Thoracic aorta (tissue), 2 donors: Measurements from ENCODE around the gene L1TD1. TPM values are rescaled to one million over a fixed set of nuclear protein-coding genes. Genes with fewer than 3 reads are reported as not detected.

Experiments used
- ATAC-seq: fragments of 150-250 bp; one replicate; pipeline ENCODE4 v1.8.0; 2017; ENCODE audit warnings: low read depth; ENCODE audit not compliant: insufficient number of reproducible peaks, low FRiP score
- DNase-seq: peaks from one replicate; pipeline ENCODE4 v3.0.0-alpha.2; 2020; ENCODE audit warnings: low spot score
- H3K27ac ChIP-seq, 2 donors: fragments of 200-600 bp; sonication (generic); 1 replicate in 1 of 2; 2 replicates in 1 of 2; pipeline ENCODE4 v1.5.1; 2016; ENCODE audit warnings: mild to moderate bottlenecking in 2 of 2, moderate library complexity in 2 of 2
- H3K27me3 ChIP-seq: fragments of 200-600 bp; sonication (generic); replicated peaks from 2 replicates; pipeline ENCODE4 v1.6.0; 2016; ENCODE audit warnings: mild to moderate bottlenecking; ENCODE audit not compliant: insufficient read depth
- H3K36me3 ChIP-seq: fragments of 200-600 bp; sonication (generic); one replicate; pipeline ENCODE4 v1.5.1; 2016
- H3K4me1 ChIP-seq, 2 donors: fragments of 200-600 bp; sonication (generic); 1 replicate in 1 of 2; 2 replicates in 1 of 2; pipeline versions ENCODE4 v1.5.1 to v1.6.0; 2016; ENCODE audit warnings: low read depth in 2 of 2, mild to moderate bottlenecking in 1 of 2; ENCODE audit not compliant: control insufficient read depth in 1 of 2
- H3K4me3 ChIP-seq: fragments of 200-600 bp; sonication (generic); 2 replicates; pipeline ENCODE4 v1.5.1; 2016; ENCODE audit warnings: mild to moderate bottlenecking
- H3K9me3 ChIP-seq: fragments of 200-600 bp; sonication (generic); 2 replicates; pipeline ENCODE4 v1.5.1; 2016
- total RNA-seq, 2 donors: library from RNA; depleted of rRNA; stranded (reverse); fragments of >200 nt; gene quantifications; one replicate each; pipeline versions ENCODE4 v1.1.0 to v1.2.3, GENCODE V29; 2016
- TF ChIP-seq, protein P1 (sequence below): fragments of 200-600 bp; sonication (generic); IDR thresholded peaks from one replicate; pipeline ENCODE4 v1.5.1; 2019; ENCODE audit warnings: antibody characterized with exemption

Gene L1TD1
- total RNA-seq, 2 donors from 2014 or later = 0.63 TPM; not detected in 1

DNA sequence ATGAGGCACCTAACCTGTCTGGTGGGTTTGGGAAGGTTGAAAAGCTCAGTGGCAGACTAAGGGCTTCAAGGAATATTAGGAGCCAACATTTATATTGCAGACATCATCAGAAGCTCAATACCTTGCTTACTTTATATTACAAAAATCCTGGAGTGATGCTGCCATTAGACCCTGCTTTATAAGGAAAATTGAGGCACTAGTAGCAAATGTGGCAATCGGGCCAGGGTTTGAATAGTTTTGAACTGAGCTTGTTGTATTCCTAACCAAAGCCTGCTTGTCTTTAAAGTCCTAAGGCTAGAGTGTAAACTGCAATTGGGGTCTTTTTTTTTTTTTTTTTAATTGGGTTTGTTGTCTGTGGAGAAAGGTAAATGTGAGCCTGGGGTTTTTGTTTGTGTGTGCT is 14.3 kb downstream of the L1TD1 start:
- DNase-seq (no peak), ATAC-seq (no peak)
- Histone ChIP-seq H3K27ac (no peak overlapping the region), H3K36me3 (no peaks in the 10 kb centered on the region), H3K27me3 (no peaks in the 10 kb centered on the region), H3K9me3 (peaks cover 5% of the 10 kb centered on the region), H3K4me1 (no peaks in the 10 kb centered on the region), H3K4me3 (no peak overlapping the region)
- TF ChIP-seq, protein P1, sequence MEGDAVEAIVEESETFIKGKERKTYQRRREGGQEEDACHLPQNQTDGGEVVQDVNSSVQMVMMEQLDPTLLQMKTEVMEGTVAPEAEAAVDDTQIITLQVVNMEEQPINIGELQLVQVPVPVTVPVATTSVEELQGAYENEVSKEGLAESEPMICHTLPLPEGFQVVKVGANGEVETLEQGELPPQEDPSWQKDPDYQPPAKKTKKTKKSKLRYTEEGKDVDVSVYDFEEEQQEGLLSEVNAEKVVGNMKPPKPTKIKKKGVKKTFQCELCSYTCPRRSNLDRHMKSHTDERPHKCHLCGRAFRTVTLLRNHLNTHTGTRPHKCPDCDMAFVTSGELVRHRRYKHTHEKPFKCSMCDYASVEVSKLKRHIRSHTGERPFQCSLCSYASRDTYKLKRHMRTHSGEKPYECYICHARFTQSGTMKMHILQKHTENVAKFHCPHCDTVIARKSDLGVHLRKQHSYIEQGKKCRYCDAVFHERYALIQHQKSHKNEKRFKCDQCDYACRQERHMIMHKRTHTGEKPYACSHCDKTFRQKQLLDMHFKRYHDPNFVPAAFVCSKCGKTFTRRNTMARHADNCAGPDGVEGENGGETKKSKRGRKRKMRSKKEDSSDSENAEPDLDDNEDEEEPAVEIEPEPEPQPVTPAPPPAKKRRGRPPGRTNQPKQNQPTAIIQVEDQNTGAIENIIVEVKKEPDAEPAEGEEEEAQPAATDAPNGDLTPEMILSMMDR = no peak

DNA sequence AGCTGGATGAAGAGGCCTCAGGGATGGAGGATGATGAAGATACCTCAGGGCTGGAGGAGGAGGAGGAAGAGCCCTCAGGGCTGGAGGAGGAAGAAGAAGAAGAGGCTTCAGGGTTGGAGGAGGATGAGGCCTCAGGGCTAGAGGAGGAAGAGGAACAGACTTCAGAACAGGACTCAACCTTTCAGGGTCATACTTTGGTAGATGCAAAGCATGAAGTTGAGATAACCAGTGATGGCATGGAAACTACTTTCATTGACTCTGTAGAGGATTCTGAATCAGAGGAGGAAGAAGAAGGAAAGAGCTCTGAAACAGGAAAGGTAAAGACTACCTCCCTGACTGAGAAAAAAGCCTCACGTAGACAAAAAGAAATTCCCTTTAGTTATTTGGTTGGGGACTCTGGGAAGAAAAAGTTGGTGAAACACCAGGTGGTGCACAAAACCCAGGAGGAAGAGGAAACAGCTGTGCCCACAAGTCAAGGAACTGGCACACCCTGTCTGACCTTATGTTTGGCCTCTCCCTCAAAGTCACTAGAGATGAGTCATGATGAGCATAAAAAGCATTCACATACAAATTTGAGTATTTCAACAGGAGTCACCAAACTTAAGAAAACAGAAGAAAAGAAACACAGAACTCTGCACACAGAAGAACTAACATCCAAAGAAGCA is 15.4 kb downstream of the L1TD1 start:
- H3K27ac ChIP-seq = no peak overlapping the region
- TF ChIP-seq, protein P1 = no peak
- no peaks in the 10 kb centered on the region for H3K4me1 ChIP-seq
- DNase-seq (no peak), ATAC-seq (no peak)
- H3K36me3 ChIP-seq = no peaks in the 10 kb centered on the region
- no peak overlapping the region for H3K4me3 ChIP-seq
- no peaks in the 10 kb centered on the region for H3K27me3 ChIP-seq
- H3K9me3 ChIP-seq = peaks cover 5% of the 10 kb centered on the region

DNA sequence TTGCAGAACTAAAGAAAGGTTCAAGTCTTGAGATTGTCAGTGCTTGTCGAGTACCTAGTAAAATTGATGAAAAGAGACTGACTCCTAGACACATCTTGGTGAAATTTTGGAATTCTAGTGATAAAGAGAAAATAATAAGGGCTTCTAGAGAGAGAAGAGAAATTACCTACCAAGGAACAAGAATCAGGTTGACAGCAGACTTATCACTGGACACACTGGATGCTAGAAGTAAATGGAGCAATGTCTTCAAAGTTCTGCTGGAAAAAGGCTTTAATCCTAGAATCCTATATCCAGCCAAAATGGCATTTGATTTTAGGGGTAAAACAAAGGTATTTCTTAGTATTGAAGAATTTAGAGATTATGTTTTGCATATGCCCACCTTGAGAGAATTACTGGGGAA is 16.3 kb downstream of the L1TD1 start:
- no peaks in the 10 kb centered on the region for H3K4me1 ChIP-seq
- no peak for DNase-seq

DNA sequence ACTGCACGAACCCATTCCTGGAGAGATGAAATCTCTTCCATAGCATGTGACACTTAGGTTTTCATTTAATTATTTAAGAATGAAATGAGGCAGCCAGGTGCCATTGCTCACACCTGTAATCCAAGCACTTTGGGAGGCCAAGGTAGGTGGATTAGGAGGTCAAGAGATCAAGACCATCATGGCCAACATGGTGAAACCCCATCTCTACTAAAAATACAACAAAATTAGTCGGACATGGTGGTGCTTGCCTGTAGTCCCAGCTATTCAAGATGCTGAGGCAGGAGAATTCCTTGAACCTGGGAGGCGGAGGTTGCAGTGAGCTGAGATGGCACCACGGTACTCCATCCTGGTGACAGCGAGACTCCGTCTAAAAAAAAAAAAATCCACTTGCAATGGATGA is 17.8 kb downstream of the L1TD1 start:
- no peak overlapping the region for H3K4me3 ChIP-seq
- DNase-seq (no peak), ATAC-seq (no peak)
- TF ChIP-seq, protein P1 = no peak
- H3K4me1 ChIP-seq = no peaks in the 10 kb centered on the region
- no peak overlapping the region for H3K27ac ChIP-seq
- H3K36me3 ChIP-seq = no peaks in the 10 kb centered on the region
- peaks cover 5% of the 10 kb centered on the region for H3K9me3 ChIP-seq
- H3K27me3 ChIP-seq = no peaks in the 10 kb centered on the region

More for the DNA sequence above, 16.3 kb downstream of the L1TD1 start:
- no peaks in the 10 kb centered on the region for H3K36me3 ChIP-seq
- H3K27me3 ChIP-seq = no peaks in the 10 kb centered on the region
- no peak overlapping the region for H3K4me3 ChIP-seq
- no peak overlapping the region for H3K27ac ChIP-seq
- TF ChIP-seq, protein P1 = no peak
- H3K9me3 ChIP-seq = peaks cover 5% of the 10 kb centered on the region
- no peak for ATAC-seq

DNA sequence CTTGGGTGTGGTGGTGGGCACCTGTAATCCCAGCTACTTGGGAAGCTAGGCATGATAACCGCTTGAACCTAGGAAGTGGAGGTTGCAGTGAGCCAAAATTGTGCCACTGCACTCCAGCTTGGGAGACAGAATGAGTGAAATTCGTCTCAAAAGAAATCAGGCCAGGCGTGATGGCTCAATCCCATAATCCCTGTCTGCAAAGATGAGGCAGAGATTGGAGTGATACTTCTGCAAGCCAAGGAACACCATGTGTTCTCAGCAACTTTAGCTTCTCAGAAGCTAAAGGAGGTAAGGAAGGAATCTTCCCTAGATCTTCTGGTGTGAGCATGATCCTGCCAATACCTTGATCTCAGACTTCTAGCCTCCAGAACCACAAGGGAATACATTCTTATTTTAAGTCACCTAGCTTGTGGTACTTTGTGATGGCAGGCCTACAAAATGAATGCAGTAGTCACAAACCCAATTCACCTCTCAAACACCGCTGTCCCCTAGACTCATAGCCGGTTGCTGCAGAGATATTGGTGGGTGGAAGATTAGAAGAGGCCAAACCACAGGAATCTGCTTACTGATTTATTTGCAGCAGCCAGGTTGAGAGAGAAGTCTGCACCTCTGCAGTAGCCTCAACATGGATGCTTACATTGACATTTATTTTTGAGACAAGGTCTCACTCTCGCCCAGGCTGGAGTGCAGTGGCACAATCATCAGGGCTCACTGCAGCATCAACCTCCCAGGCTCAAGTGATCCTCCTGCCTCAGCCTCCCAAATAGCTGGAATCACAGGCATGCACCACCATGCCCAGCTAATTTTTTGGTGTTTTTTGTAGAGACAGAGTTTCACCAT is 18.6 kb downstream of the L1TD1 start:
- TF ChIP-seq, protein P1 = no peak
- ATAC-seq (no peak), DNase-seq (no peak)
- H3K27ac ChIP-seq = no peak overlapping the region
- no peaks in the 10 kb centered on the region for H3K4me1 ChIP-seq
- no peaks in the 10 kb centered on the region for H3K36me3 ChIP-seq
- H3K27me3 ChIP-seq = no peaks in the 10 kb centered on the region
- no peak overlapping the region for H3K4me3 ChIP-seq
- peaks cover 5% of the 10 kb centered on the region for H3K9me3 ChIP-seq
